DOHH2 (cell line): ENCODE results near the gene WWOX.

Experiments used
- H3F3A ChIP-seq: fragments of 200-600 bp; sonication (generic), shearing (Covaris generic); 2 replicates; pipeline ENCODE4 v1.6.0; 2016; ENCODE audit warnings: antibody characterized with exemption, mild to moderate bottlenecking; ENCODE audit not compliant: control insufficient read depth, insufficient read depth
- H3K27ac ChIP-seq: fragments of 200-600 bp; sonication (generic); 2 replicates; pipeline ENCODE4 v1.5.1; 2014; ENCODE audit warnings: low read depth, mild to moderate bottlenecking, low read length, moderate library complexity
- H3K27me3 ChIP-seq: fragments of 200-600 bp; sonication (generic); 2 replicates; pipeline ENCODE4 v1.6.1; 2014; ENCODE audit warnings: mild to moderate bottlenecking, low read length, mixed read lengths; ENCODE audit not compliant: control insufficient read depth
- H3K36me3 ChIP-seq: fragments of 200-600 bp; sonication (generic); 2 replicates; pipeline ENCODE4 v1.6.1; 2014; ENCODE audit warnings: mild to moderate bottlenecking, low read length, moderate library complexity, mixed read lengths; ENCODE audit not compliant: control insufficient read depth
- H3K4me1 ChIP-seq: fragments of 200-600 bp; sonication (generic); 2 replicates; pipeline ENCODE4 v1.6.1; 2014; ENCODE audit warnings: mild to moderate bottlenecking, low read length, mixed read lengths; ENCODE audit not compliant: control insufficient read depth
- H3K4me2 ChIP-seq: fragments of 200-600 bp; sonication (generic); 2 replicates; pipeline ENCODE4 v1.6.0; 2014; ENCODE audit warnings: mild to moderate bottlenecking, low read length, moderate library complexity
- H3K4me3 ChIP-seq: fragments of 200-600 bp; sonication (generic); 2 replicates; pipeline ENCODE4 v1.5.1; 2014; ENCODE audit warnings: mild to moderate bottlenecking, low read length, mixed read lengths
- H3K79me2 ChIP-seq: fragments of 200-600 bp; sonication (generic); 2 replicates; pipeline ENCODE4 v1.6.1; 2014; ENCODE audit warnings: mild to moderate bottlenecking, low read length, mixed read lengths; ENCODE audit not compliant: control insufficient read depth
- H3K9me2 ChIP-seq: fragments of 200-600 bp; sonication (generic); replicated peaks from 2 replicates; pipeline ENCODE4 v1.6.1; 2014; ENCODE audit warnings: mild to moderate bottlenecking, low read length, mixed read lengths; ENCODE audit not compliant: control insufficient read depth
- H3K9me3 ChIP-seq: fragments of 200-600 bp; sonication (generic); 2 replicates; pipeline ENCODE4 v1.6.1; 2014; ENCODE audit warnings: antibody characterized with exemption, low read length, mixed read lengths; ENCODE audit not compliant: control insufficient read depth, insufficient read depth
- H4K20me1 ChIP-seq: fragments of 200-600 bp; sonication (generic); 2 replicates; pipeline ENCODE4 v1.6.0; 2014; ENCODE audit warnings: low read depth, mild to moderate bottlenecking, antibody characterized with exemption, low read length, moderate library complexity; ENCODE audit not compliant: control insufficient read depth, insufficient read depth
- EZH2phosphoT487 ChIP-seq: fragments of 200-600 bp; sonication (generic); IDR thresholded peaks from 2 replicates; pipeline ENCODE4 v1.6.1; 2017; ENCODE audit warnings: borderline replicate concordance, mild to moderate bottlenecking, antibody characterized with exemption, low read length, moderate library complexity, mixed read lengths
- TF ChIP-seq, protein P1 (sequence below): fragments of 200-600 bp; sonication (generic); IDR thresholded peaks from one replicate; pipeline ENCODE4 v1.5.1; 2014; ENCODE audit warnings: antibody characterized with exemption, mild to moderate bottlenecking, low read depth, low read length; ENCODE audit not compliant: poor library complexity, severe bottlenecking

Gene WWOX

DNA sequence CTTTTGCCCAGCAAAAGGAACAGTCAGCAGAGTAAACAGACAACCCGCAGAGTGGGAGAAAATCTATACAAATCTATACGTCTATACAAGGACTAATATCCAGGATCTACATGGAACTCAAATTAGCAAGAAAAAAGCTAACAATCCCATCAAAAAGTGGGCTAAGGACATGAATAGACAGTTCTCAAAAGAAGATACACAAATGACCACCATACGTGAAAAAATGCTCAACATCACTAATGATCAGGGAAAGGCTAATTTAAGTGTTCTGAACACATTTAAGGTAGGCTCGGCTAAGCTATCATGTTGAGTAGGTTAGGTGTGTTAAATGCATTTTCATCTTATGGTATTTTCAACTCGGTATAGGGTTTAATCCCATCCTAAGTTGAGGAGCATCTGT lies 598.0 kb downstream of the WWOX start:
- Histone ChIP-seq H3K36me3 (no peaks in the 10 kb centered on the region), H3F3A (no peaks in the 10 kb centered on the region), H3K9me2 (no peaks in the 10 kb centered on the region), H3K9me3 (no peaks in the 10 kb centered on the region), H3K27me3 (no peaks in the 10 kb centered on the region), H3K4me3 (no peak overlapping the region), H3K79me2 (no peaks in the 10 kb centered on the region), H4K20me1 (no peaks in the 10 kb centered on the region), H3K4me2 (no peak overlapping the region), H3K27ac (no peak overlapping the region), H3K4me1 (no peaks in the 10 kb centered on the region)
- TF ChIP-seq, protein P1, sequence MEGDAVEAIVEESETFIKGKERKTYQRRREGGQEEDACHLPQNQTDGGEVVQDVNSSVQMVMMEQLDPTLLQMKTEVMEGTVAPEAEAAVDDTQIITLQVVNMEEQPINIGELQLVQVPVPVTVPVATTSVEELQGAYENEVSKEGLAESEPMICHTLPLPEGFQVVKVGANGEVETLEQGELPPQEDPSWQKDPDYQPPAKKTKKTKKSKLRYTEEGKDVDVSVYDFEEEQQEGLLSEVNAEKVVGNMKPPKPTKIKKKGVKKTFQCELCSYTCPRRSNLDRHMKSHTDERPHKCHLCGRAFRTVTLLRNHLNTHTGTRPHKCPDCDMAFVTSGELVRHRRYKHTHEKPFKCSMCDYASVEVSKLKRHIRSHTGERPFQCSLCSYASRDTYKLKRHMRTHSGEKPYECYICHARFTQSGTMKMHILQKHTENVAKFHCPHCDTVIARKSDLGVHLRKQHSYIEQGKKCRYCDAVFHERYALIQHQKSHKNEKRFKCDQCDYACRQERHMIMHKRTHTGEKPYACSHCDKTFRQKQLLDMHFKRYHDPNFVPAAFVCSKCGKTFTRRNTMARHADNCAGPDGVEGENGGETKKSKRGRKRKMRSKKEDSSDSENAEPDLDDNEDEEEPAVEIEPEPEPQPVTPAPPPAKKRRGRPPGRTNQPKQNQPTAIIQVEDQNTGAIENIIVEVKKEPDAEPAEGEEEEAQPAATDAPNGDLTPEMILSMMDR: no peak
- TF ChIP-seq EZH2phosphoT487: no peak

DNA sequence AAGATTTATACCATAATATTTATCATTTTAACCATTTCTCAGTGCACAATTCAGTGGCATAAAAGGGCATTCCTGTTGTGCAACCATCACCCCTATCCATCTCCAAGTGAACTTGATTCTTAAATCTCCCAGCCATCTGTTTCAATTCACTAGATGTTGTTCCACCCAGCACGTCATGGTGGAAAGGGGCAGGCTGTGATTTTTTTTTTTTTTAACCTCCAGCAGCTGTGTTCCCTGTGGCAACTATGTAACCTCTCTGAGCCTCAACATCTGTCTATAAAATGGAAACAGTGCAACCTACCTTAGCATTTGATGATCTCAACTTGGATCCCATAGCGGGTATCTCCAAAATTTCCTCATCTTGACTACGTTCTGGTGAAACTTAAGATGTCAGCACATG lies 604.5 kb downstream of the WWOX start:
- no peaks in the 10 kb centered on the region for H3K9me3 ChIP-seq
- no peaks in the 10 kb centered on the region for H3K36me3 ChIP-seq
- no peak overlapping the region for H3K4me3 ChIP-seq
- TF ChIP-seq, protein P1: no peak
- no peak for TF ChIP-seq EZH2phosphoT487
- H3K4me1 ChIP-seq: no peaks in the 10 kb centered on the region
- no peaks in the 10 kb centered on the region for H3K9me2 ChIP-seq
- no peaks in the 10 kb centered on the region for H3K27me3 ChIP-seq
- no peak overlapping the region for H3K4me2 ChIP-seq
- no peaks in the 10 kb centered on the region for H3F3A ChIP-seq
- no peaks in the 10 kb centered on the region for H4K20me1 ChIP-seq
- H3K79me2 ChIP-seq: no peaks in the 10 kb centered on the region
- no peak overlapping the region for H3K27ac ChIP-seq

DNA sequence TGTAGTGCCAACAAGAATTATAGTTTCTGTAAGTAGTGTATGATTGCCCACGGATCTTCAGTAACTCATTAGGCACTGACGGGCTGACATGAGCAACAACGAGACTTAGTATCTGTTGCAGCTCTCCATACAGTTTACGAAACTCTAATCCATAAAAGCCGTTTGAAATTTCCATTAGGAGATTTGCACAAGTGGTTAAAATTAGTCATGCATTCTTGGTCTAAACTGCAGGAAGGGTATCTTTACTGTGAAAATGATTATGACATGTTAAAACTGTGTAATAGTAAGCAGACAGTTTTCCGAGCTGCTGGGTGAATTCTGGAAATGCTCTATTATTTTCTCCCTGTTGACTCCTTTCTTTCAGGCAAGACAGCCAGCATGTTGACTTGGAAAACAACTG lies 605.0 kb downstream of the WWOX start:
- Histone ChIP-seq H3K27ac (no peak overlapping the region), H3K9me2 (no peaks in the 10 kb centered on the region), H3K79me2 (no peaks in the 10 kb centered on the region), H3F3A (no peaks in the 10 kb centered on the region), H3K4me1 (no peaks in the 10 kb centered on the region), H3K27me3 (no peaks in the 10 kb centered on the region), H3K36me3 (no peaks in the 10 kb centered on the region), H3K4me3 (no peak overlapping the region), H3K4me2 (no peak overlapping the region), H3K9me3 (no peaks in the 10 kb centered on the region), H4K20me1 (no peaks in the 10 kb centered on the region)
- TF ChIP-seq EZH2phosphoT487: no peak
- TF ChIP-seq, protein P1: no peak

DNA sequence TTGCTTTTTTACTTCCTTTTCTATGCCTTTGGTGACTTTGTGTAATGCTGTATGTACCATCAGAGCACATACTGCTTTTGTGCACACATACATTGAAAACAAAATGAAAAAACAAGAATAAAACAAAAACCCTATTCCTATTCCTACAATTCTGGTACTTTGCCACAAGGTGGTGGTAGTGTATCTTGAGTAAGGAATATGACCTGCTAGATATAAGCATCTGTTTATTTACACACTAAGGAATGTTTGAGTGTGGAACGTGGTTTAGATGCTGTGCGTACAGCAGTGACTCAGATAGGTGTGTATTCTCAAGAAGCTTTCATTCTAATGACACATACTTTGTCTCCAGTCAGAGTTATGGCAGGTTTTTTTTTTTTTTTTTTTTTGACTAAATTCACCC lies 606.2 kb downstream of the WWOX start:
- Histone ChIP-seq H3K4me2 (no peak overlapping the region), H3K9me2 (no peaks in the 10 kb centered on the region), H3K9me3 (no peaks in the 10 kb centered on the region), H3K27me3 (no peaks in the 10 kb centered on the region), H3K36me3 (no peaks in the 10 kb centered on the region), H4K20me1 (no peaks in the 10 kb centered on the region), H3K27ac (no peak overlapping the region), H3K79me2 (no peaks in the 10 kb centered on the region), H3K4me1 (no peaks in the 10 kb centered on the region), H3F3A (no peaks in the 10 kb centered on the region), H3K4me3 (no peak overlapping the region)
- no peak for TF ChIP-seq EZH2phosphoT487
- TF ChIP-seq, protein P1: peak; percentile 49
